ENCODE data around the gene CFAP99.

- TF ChIP-seq ZNF384 (IDR thresholded peaks at IDR 0.05) (no peak), CTBP1 (IDR thresholded peaks at IDR 0.05; ENCODE audit: borderline replicate concordance) (no peak), BHLHE40 (IDR thresholded peaks at IDR 0.05; ENCODE audit: borderline replicate concordance) (no peak)
Measured at GRCh38 chr4:2441393-2442174, 22.8 kb downstream of the CFAP99 start.

Data from HEK293T (cell line).